ENCODE data around the gene RABGAP1. TPM values are rescaled to one million over a fixed set of nuclear protein-coding genes. Genes with fewer than 3 reads are reported as not detected.

The RABGAP1 gene
- total RNA-seq, 1 donor from 2014 or later: 58.1 TPM

DNA sequence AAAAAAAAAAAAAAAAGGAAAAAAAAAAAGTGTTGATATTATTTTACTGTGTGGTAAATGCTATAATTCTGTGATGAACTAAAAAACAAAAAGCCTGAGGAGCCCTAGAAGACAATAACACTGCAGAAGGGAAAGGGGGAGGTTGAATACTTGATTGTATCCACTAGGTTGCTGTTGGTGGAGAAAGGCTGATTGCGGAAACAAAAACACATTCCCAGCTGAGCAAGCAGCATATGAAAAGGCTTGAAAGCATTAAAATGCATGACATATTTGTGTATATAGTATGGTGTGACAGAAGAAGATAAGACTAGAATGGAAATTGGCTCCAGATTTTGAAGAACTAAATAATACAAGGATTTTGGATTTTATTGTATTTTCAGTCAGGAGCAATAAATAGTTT is 8.9 kb downstream of the RABGAP1 start:
- POLR2A ChIA-PET: no interaction called here
- intact Hi-C loops (cut with micrococcal nuclease): no loop called here
- no peak overlapping the region for H3K4me3 Mint-ChIP-seq
- H3K36me3 Mint-ChIP-seq (ENCODE audit: low read depth): peaks cover 15% of the 10 kb centered on the region
- ATAC-seq (ENCODE audit: low read depth): no peak
- no peaks in the 10 kb centered on the region for H3K27me3 Mint-ChIP-seq
- DNase-seq: no peak
- CTCF ChIA-PET: no interaction called here
- H3K27ac Mint-ChIP-seq: no peak overlapping the region
- TF ChIP-seq CTCF (IDR thresholded peaks at IDR 0.05): no peak
- H3K4me1 Mint-ChIP-seq: peaks cover 31% of the 10 kb centered on the region
- H3K9me3 Mint-ChIP-seq: no peaks in the 10 kb centered on the region

- peaks cover 35% of the 10 kb centered on the region for H3K4me1 Mint-ChIP-seq
- no peak for DNase-seq
- CTCF ChIA-PET: no interaction called here
- H3K27ac Mint-ChIP-seq: no peak overlapping the region
- intact Hi-C loops (cut with micrococcal nuclease): no loop called here
- POLR2A ChIA-PET: no interaction called here
- H3K4me3 Mint-ChIP-seq: no peak overlapping the region
- no peaks in the 10 kb centered on the region for H3K9me3 Mint-ChIP-seq
- no peaks in the 10 kb centered on the region for H3K27me3 Mint-ChIP-seq
- peaks cover 13% of the 10 kb centered on the region for H3K36me3 Mint-ChIP-seq (ENCODE audit: low read depth)
- no peak for ATAC-seq (ENCODE audit: low read depth)
- TF ChIP-seq CTCF (IDR thresholded peaks at IDR 0.05): no peak
These were observed 9.4 kb downstream of the RABGAP1 start for GRCh38 chr9:122950263-122950662.

DNA sequence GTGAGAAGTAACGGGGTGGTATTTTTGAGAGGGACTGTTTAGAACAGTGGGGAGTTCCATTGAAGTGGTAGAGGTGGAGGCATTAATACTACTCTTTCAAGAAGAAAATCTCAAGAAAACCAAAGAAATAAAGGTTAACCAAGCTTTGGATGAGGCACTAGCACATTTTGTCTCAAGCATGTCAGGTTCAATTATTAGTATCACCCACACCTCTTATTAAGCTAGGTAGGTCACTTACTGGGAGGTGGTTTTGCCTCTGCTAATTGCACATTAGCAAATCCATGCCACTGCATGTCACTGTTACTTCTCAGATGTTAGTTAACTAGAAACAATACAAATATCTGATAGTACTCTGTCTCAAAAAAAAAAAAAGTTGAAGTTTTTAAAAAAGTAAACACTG is 10.2 kb downstream of the RABGAP1 start:
- DNase-seq (no peak), ATAC-seq (ENCODE audit: low read depth) (no peak)
- Mint-ChIP-seq H3K27ac (no peak overlapping the region), H3K9me3 (no peaks in the 10 kb centered on the region), H3K36me3 (ENCODE audit: low read depth) (peaks cover 6% of the 10 kb centered on the region), H3K4me3 (no peak overlapping the region), H3K4me1 (peaks cover 34% of the 10 kb centered on the region), H3K27me3 (no peaks in the 10 kb centered on the region)
- ChIA-PET CTCF (no interaction called here), POLR2A (no interaction called here)
- TF ChIP-seq CTCF (IDR thresholded peaks at IDR 0.05): no peak
- intact Hi-C loops (cut with micrococcal nuclease): no loop called here

DNA sequence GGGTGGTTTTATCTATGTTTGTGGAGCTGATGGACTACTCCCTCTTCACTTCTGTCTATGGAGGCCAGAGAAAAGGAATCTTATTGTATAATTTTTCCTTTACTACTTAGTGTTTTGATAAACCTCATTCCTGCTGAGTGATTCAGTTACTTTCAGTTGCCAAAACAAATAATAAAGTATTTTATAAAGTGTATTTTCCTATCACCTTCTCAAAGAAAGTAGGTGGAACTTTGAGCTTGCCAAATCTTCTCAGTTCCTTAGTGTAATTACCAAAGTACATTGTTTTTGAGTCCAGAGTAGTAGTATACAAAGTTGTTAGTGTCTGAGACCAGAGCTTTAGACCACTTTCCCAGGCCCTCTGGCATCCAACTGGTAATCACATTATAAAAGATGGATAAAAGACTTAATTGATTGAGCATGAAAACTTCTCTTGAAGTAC is 13.5 kb downstream of the RABGAP1 start:
- POLR2A ChIA-PET: no interaction called here
- no peaks in the 10 kb centered on the region for H3K9me3 Mint-ChIP-seq
- CTCF ChIA-PET: no interaction called here
- no peak overlapping the region for H3K27ac Mint-ChIP-seq
- intact Hi-C loops (cut with micrococcal nuclease): no loop called here
- H3K4me3 Mint-ChIP-seq: no peak overlapping the region
- DNase-seq (no peak), ATAC-seq (ENCODE audit: low read depth) (no peak)
- no peaks in the 10 kb centered on the region for H3K27me3 Mint-ChIP-seq
- H3K36me3 Mint-ChIP-seq (ENCODE audit: low read depth): peaks cover 12% of the 10 kb centered on the region
- TF ChIP-seq CTCF (IDR thresholded peaks at IDR 0.05): no peak
- peaks cover 27% of the 10 kb centered on the region for H3K4me1 Mint-ChIP-seq

DNA sequence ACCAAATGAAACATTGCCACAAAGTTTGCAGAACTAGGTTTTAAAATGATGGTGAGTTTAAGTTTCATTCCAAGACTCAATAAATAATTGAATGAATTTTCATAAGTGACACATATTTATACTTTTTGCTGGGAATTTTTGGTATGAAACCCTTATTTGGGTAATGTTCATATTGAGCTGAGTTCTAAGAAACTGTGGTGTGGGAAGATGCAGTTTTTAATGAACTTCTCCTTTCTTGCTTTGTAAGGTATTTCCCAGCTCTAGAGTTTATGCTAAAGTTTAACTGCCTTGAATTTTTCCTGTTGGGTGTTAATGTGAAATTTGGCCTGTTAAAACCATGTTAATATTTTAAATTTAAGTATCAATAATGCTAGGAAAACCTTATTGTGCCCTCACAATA is 15.1 kb downstream of the RABGAP1 start:
- no peak for TF ChIP-seq CTCF (IDR thresholded peaks at IDR 0.05)
- H3K36me3 Mint-ChIP-seq (ENCODE audit: low read depth): peaks cover 29% of the 10 kb centered on the region
- ChIA-PET CTCF (no interaction called here), POLR2A (interaction anchor here (1.0 kb wide), 1 partner anchor 43 kb away, joined by 6 read pairs; the partner anchor contains the start of gene ZBTB6)
- DNase-seq (no peak), ATAC-seq (ENCODE audit: low read depth) (no peak)
- peaks cover 3% of the 10 kb centered on the region for H3K9me3 Mint-ChIP-seq
- H3K4me1 Mint-ChIP-seq: peaks cover 17% of the 10 kb centered on the region
- no peak overlapping the region for H3K4me3 Mint-ChIP-seq
- no peaks in the 10 kb centered on the region for H3K27me3 Mint-ChIP-seq
- no peak overlapping the region for H3K27ac Mint-ChIP-seq
- intact Hi-C loops (cut with micrococcal nuclease): no loop called here
